PFSK-1 (cell line): Measurements from ENCODE around the gene PKP2.

Experiments used
- FOXP2 ChIP-seq: optimal IDR thresholded peaks from 2 replicates; pipeline ENCODE3; 2011; ENCODE audit warnings: borderline replicate concordance, control low read depth, inconsistent platforms; ENCODE audit not compliant: insufficient read depth; ENCODE audit errors: extremely low read length, extremely low read depth
- POLR2AphosphoS5 ChIP-seq: IDR thresholded peaks from 2 replicates; pipeline ENCODE4 v1.6.1; 2012; ENCODE audit warnings: low read depth, mild to moderate bottlenecking, control low read depth, low read length, moderate library complexity
- SIN3A ChIP-seq: IDR thresholded peaks from 2 replicates; pipeline ENCODE4 v1.6.1; 2012; ENCODE audit warnings: mild to moderate bottlenecking, low read length, moderate library complexity, borderline replicate concordance; ENCODE audit not compliant: insufficient read depth
- TAF1 ChIP-seq: IDR thresholded peaks from 2 replicates; pipeline ENCODE4 v1.6.1; 2012; ENCODE audit warnings: low read length, control low read depth, borderline replicate concordance; ENCODE audit not compliant: insufficient read depth
- TF ChIP-seq, protein P1 (sequence below), 2 experiments: IDR thresholded peaks; 2 replicates each; pipeline versions ENCODE4 v1.6.1 to v1.8.0; 2011 to 2012; ENCODE audit warnings: low read depth in 2 of 2, low read length in 2 of 2, control low read depth in 1 of 2, inconsistent platforms in 1 of 2, mild to moderate bottlenecking in 1 of 2, moderate library complexity in 1 of 2; ENCODE audit not compliant: insufficient read depth in 1 of 2

PKP2 gene

DNA sequence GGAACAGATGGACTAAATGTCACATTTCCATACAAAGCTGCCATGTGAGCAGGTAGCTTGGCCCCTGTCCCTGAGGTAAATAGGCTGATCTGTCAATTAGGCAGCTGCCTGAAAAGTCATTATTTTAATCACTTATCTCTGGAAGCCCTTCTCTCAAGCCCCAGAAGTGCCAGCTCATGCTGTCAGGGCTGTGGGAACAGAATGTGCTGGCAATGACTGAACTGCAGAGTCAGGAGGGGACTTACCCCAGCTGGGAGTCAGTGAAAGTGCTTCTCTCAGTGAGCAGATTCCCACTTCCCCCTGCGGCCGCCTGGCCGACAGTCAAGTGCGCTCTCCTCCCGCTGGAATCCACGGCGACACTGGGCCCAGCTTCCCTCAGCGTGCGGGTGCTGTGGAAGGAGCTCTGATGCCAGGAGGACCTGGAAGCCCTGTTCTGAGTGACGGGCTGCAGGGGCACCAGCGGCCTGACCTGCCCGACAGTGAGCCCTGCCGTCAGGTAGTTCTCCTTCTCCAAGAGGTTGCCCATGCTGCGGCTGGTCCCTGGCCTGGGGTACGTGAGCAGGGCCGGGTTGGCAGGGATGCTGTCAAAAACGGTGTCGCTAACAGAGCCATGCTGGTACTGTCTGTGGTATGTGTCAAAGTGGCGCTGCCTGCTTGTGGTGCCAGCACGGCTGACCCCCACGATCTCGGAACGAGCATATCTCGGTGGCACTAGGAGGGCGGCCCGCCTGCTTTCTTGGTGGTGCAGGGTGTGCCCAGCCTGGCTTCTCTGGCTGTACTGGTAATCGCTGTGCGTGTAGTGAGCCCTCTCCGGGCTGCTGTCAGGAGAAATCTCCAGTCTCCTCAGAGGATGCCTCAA, 18.7 kb downstream of the PKP2 start:
- no peak for TF ChIP-seq FOXP2
- no peak for TF ChIP-seq SIN3A
- TF ChIP-seq, protein P1, sequence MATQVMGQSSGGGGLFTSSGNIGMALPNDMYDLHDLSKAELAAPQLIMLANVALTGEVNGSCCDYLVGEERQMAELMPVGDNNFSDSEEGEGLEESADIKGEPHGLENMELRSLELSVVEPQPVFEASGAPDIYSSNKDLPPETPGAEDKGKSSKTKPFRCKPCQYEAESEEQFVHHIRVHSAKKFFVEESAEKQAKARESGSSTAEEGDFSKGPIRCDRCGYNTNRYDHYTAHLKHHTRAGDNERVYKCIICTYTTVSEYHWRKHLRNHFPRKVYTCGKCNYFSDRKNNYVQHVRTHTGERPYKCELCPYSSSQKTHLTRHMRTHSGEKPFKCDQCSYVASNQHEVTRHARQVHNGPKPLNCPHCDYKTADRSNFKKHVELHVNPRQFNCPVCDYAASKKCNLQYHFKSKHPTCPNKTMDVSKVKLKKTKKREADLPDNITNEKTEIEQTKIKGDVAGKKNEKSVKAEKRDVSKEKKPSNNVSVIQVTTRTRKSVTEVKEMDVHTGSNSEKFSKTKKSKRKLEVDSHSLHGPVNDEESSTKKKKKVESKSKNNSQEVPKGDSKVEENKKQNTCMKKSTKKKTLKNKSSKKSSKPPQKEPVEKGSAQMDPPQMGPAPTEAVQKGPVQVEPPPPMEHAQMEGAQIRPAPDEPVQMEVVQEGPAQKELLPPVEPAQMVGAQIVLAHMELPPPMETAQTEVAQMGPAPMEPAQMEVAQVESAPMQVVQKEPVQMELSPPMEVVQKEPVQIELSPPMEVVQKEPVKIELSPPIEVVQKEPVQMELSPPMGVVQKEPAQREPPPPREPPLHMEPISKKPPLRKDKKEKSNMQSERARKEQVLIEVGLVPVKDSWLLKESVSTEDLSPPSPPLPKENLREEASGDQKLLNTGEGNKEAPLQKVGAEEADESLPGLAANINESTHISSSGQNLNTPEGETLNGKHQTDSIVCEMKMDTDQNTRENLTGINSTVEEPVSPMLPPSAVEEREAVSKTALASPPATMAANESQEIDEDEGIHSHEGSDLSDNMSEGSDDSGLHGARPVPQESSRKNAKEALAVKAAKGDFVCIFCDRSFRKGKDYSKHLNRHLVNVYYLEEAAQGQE (IDR thresholded peaks at IDR 0.05; ENCODE audit: insufficient read depth in 1 of 2, low read depth in 2 of 2, low read length in 2 of 2): no peak
- no peak for TF ChIP-seq POLR2AphosphoS5
- no peak for TF ChIP-seq TAF1

DNA sequence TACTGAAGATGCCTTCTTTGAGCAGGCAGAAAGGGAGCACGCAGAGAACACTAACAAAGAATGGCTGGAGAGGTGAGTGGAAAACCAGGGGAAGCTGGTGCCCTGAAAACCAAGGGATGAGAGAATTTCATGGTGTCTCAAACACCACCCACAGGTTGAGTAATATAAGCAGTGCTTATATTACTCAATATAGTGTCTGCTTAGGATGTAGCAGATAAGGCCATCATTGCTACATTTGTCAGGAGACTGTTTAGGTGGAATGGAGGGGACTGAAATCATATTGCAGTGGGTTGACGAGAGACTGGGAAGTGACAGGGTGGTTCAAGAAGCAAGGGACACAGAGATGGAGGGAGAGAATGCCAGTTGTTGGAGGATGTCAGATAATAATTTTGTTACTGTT, 20.6 kb downstream of the PKP2 start:
- TF ChIP-seq, protein P1 (IDR thresholded peaks at IDR 0.05; ENCODE audit: insufficient read depth in 1 of 2, low read depth in 2 of 2, low read length in 2 of 2): no peak
- no peak for TF ChIP-seq FOXP2
- no peak for TF ChIP-seq POLR2AphosphoS5
- TF ChIP-seq SIN3A: no peak

DNA sequence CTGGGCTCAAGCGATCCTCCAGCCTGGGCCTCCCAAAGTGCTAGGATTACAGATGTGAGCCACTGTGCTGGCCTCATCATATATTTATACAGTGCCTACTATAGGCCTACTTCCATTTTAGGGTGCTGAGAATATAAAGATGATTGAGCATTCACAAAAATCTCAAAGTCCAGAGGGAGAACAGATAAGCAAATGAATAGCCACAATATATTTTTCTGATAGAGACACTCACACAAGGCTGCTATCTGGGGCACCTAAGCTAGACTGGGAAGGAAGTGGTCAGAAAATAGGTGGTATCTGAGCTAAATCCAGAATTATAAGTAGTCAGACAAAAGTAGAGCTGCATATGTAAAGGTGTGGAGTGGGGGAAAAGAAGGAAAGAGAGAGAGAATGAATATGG, 21.6 kb downstream of the PKP2 start:
- TF ChIP-seq FOXP2 (no peak), TAF1 (no peak), POLR2AphosphoS5 (no peak), SIN3A (no peak)
- TF ChIP-seq, protein P1 (IDR thresholded peaks at IDR 0.05; ENCODE audit: insufficient read depth in 1 of 2, low read depth in 2 of 2, low read length in 2 of 2): no peak

DNA sequence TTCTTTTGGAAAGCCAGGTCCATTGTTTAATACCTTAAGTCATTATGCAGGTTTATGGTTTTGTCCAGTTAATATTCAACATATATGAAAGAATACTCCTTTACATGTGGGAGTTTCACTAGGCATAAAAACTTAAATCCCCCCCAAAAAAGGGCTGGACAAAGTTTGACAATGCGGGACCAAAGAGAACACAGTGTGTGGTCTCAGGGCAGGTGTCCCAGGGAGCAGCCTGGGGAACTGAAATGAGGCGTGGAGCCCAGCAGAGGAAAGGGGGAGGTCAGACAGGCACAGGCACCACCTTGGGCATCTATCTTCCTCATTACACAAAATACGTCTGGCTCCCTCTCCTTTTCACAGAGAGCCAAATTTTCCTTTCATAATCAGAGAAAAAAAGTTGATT, 22.5 kb downstream of the PKP2 start:
- TF ChIP-seq, protein P1 (IDR thresholded peaks at IDR 0.05; ENCODE audit: insufficient read depth in 1 of 2, low read depth in 2 of 2, low read length in 2 of 2): no peak
- no peak for TF ChIP-seq POLR2AphosphoS5
- TF ChIP-seq SIN3A: no peak
- TF ChIP-seq TAF1: no peak
- TF ChIP-seq FOXP2: no peak
